Heart right ventricle (tissue), 16 donors: ENCODE data around the gene ENGASE. TPM values are rescaled to one million over a fixed set of nuclear protein-coding genes. Genes with fewer than 3 reads are reported as not detected.

Experiments
- ATAC-seq, 8 donors: fragments of 200-7000 bp; cut with Tn5 transposase; one replicate each; pipeline ENCODE4 v1.9.1; 2020; ENCODE audit warnings: mild to moderate bottlenecking in 8 of 8, moderate library complexity in 8 of 8, moderate number of reproducible peaks in 1 of 8
- DNase-seq, 2 donors: peaks; one replicate each; pipeline ENCODE4 v3.0.0-alpha.2; 2020
- H3K27ac ChIP-seq, 10 donors: fragments of 200-600 bp; sonication (generic) in 2 of 10; one replicate each; pipeline versions ENCODE4 v1.5.0 to v1.8.0; 2020 to 2022; ENCODE audit warnings: mild to moderate bottlenecking in 3 of 10
- H3K27me3 ChIP-seq, 7 donors: fragments of 200-600 bp; one replicate each; pipeline ENCODE4 v1.8.0; 2021 to 2022; ENCODE audit warnings: mild to moderate bottlenecking in 2 of 7
- H3K36me3 ChIP-seq, 9 donors: fragments of 200-600 bp; sonication (generic) in 1 of 9; one replicate each; pipeline versions ENCODE4 v1.5.0 to v1.8.0; 2020 to 2022; ENCODE audit warnings: mild to moderate bottlenecking in 2 of 9
- H3K4me1 ChIP-seq, 9 donors: fragments of 200-600 bp; sonication (generic) in 1 of 9; one replicate each; pipeline versions ENCODE4 v1.5.0 to v1.8.0; 2020 to 2022; ENCODE audit warnings: mild to moderate bottlenecking in 4 of 9
- H3K4me3 ChIP-seq, 10 donors: fragments of 200-600 bp; sonication (generic) in 2 of 10; one replicate each; pipeline versions ENCODE4 v1.5.0 to v1.8.0; 2020 to 2022; ENCODE audit warnings: mild to moderate bottlenecking in 7 of 10, moderate library complexity in 2 of 10
- H3K9me3 ChIP-seq, 11 donors: fragments of 200-600 bp in 10 of 11; sonication (generic) in 2 of 11; one replicate each; pipeline versions ENCODE4 v1.5.0 to v1.8.0; 2013 to 2022; ENCODE audit warnings: mild to moderate bottlenecking in 2 of 11, control low read depth in 1 of 11, moderate library complexity in 1 of 11
- WGBS, 2 donors: extraction: QIAGEN DNeasy Blood & Tissue Kit; methylation state at CpG; one replicate each; pipeline ENCODE4 v1.1.7; 2013; ENCODE audit warnings: inconsistent platforms in 1 of 2; 5-methylcytosine and 5-hydroxymethylcytosine counted together
- intact Hi-C, 10 donors: fragments of 100-400 bp; cut with DNase I; formaldehyde crosslinking; loops; one replicate each; pipeline versions ENCODE4 v1.11.1 to v1.14.2; 2022
- polyA plus RNA-seq, 2 donors: library from polyadenylated mRNA; stranded (reverse); fragments of 200-250 nt; gene quantifications; one replicate each; pipeline ENCODE4 v1.2.3, GENCODE V29; 2013
- total RNA-seq, 10 donors: library from RNA; stranded (reverse); fragmentation: NEBNext Ultra II Directional in 3 of 10; extraction: Animal tissue kit (Norgen Biotek cat#: 25700) in 3 of 10; gene quantifications; one replicate each; pipeline versions ENCODE4 v1.2.1 to v1.2.4, GENCODE V29; 2021 to 2023
- TF ChIP-seq, protein P1 (sequence below), 9 donors: fragments of 200-600 bp; sonication (generic) in 2 of 9; IDR thresholded peaks; one replicate each; pipeline versions ENCODE4 v1.5.0 to v1.8.0; 2021 to 2022; ENCODE audit warnings: antibody characterized with exemption in 9 of 9, mild to moderate bottlenecking in 5 of 9, moderate library complexity in 1 of 9
- donor health status: Arrhythmogenic right ventricular cardiomyopathy.
- donor health status: ischemic (EF 13 %, LVEDD 7.1; RV severe dilation, severe dysfunction).
- donor health status: healthy with polysubstance abuse.
- donor health status: DM: no; HTN: yes; CAD: no.
- donor health status: DM: no; HTN: no; CAD: no.
- donor health status: ischemic (EF 25% LVEDD 6.9; RV normal size, moderate dysfunction).
- donor health status: ischemic (EF 25% LVEDD 5.7; RV mildly dilated, moderate dysfunction).
- donor health status: healthy.
- donor health status: DM: yes; HTN: yes; CAD: no.
- donor health status: Ischemic cardiomyopathy.
- donor health status: ischemic (EF 35%, LVEDD 5.7; RV mildly dilated, moderate dysfunction).
- donor health status: nonischemic (EF 11% LVEDD 7.7; RV severe dilation, severe dysfunction).
- donor health status: DM: yes; HTN: yes; CAD: no.
- donor health status: PGD.
- donor health status: ischemic (EF 29% LVEDD 5.4; RV normal size, mild dysfunction).
- donor health status: nonischemic (EF 23%, LVEDD 6.1; RV moderate dilation, normal function).

Gene ENGASE
- total and polyA plus RNA-seq, 12 donors = 9.7 to 54.1 (median 26.6) TPM

DNA sequence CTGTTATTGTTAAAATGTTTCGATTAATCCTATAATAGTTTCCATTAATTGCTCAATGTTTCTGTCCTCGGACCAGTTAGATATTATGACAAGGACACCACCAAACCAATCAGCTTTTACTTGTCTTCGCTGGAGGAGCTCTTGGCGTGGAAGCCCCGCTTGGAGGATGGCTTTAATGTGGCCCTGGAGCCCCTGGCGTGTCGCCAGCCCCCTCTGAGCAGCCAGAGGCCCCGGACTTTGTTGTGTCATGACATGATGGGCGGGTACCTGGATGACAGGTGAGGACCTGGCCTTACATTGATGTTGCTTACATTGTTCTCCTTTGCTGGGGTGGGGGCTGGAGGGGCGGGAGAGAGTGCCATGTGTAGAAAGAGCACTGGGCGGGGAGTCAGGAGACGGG lies 3.0 kb downstream of the ENGASE start:
- no peak for DNase-seq
- H3K27ac ChIP-seq = no peak overlapping the region
- ATAC-seq = no peak
- intact Hi-C loops = loop anchor here in 2 of 10 donors (5.0 to 10.0 kb wide), 2 partner anchors 53 to 60 kb away; partner anchors contain the start of gene C1QTNF1 (in 1 of the 2)
- 85 to 93% methylated on average over 12 of the region's 12 CpGs for WGBS, 2 donors
- TF ChIP-seq, protein P1, sequence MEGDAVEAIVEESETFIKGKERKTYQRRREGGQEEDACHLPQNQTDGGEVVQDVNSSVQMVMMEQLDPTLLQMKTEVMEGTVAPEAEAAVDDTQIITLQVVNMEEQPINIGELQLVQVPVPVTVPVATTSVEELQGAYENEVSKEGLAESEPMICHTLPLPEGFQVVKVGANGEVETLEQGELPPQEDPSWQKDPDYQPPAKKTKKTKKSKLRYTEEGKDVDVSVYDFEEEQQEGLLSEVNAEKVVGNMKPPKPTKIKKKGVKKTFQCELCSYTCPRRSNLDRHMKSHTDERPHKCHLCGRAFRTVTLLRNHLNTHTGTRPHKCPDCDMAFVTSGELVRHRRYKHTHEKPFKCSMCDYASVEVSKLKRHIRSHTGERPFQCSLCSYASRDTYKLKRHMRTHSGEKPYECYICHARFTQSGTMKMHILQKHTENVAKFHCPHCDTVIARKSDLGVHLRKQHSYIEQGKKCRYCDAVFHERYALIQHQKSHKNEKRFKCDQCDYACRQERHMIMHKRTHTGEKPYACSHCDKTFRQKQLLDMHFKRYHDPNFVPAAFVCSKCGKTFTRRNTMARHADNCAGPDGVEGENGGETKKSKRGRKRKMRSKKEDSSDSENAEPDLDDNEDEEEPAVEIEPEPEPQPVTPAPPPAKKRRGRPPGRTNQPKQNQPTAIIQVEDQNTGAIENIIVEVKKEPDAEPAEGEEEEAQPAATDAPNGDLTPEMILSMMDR (IDR thresholded peaks at IDR 0.05) = no peak
- H3K4me3 ChIP-seq = no peak overlapping the region
- H3K27me3 ChIP-seq = no peaks in the 10 kb centered on the region
- no peaks in the 10 kb centered on the region for H3K9me3 ChIP-seq
- peaks cover 0 to 53% (median 32%) of the 10 kb centered on the region in 9 donors for H3K36me3 ChIP-seq
- H3K4me1 ChIP-seq = peaks cover 6 to 39% (median 20%) of the 10 kb centered on the region in 9 donors

DNA sequence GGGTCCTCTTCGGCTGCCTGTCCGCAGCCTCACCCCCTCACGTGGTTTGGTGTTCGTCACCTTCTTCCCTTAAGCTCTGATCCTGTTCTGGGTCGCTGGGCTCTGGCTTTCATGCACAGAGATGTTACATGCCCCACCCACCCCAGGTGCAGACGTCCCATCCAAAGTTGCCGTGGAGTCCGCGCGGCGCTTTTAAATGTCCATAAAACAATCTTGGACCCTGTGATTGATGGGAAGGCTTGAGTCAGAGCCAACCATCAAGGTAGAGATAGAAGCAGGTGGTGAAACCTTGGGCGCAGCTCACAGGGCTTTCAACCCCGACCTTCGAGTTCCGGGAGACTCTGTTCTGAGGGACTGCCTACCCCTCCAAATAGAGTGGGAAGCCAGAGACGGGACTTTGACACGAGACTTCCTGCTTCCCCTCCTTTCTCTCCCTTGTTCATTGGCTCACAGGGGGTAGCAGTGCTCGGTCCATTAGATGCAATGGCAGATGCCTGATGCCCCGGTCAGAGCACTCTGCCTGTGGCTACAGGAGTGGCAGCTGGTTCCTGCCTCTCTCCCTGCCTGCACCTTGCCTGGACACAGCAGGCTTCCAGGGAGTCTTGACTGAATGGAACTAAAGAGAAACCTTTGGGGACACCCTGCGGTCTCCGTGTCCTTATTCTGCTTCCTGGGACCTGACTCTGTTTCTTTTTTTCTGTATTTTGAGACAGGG lies 4.0 kb downstream of the ENGASE start:
- Histone ChIP-seq H3K4me1 (peaks cover 6 to 50% (median 22%) of the 10 kb centered on the region in 9 donors), H3K9me3 (no peaks in the 10 kb centered on the region), H3K27me3 (no peaks in the 10 kb centered on the region), H3K27ac (no peak overlapping the region), H3K4me3 (no peak overlapping the region), H3K36me3 (peaks cover 0 to 63% (median 39%) of the 10 kb centered on the region in 9 donors)
- intact Hi-C loops = loop anchor here in 2 of 10 donors (5.0 to 10.0 kb wide), 2 partner anchors 54 to 61 kb away; partner anchors contain the start of gene C1QTNF1 (in 1 of the 2)
- 90 to 94% methylated on average over 21 of the region's 21 CpGs for WGBS, 2 donors
- DNase-seq (no peak), ATAC-seq (no peak)
- TF ChIP-seq, protein P1 (IDR thresholded peaks at IDR 0.05) = no peak

DNA sequence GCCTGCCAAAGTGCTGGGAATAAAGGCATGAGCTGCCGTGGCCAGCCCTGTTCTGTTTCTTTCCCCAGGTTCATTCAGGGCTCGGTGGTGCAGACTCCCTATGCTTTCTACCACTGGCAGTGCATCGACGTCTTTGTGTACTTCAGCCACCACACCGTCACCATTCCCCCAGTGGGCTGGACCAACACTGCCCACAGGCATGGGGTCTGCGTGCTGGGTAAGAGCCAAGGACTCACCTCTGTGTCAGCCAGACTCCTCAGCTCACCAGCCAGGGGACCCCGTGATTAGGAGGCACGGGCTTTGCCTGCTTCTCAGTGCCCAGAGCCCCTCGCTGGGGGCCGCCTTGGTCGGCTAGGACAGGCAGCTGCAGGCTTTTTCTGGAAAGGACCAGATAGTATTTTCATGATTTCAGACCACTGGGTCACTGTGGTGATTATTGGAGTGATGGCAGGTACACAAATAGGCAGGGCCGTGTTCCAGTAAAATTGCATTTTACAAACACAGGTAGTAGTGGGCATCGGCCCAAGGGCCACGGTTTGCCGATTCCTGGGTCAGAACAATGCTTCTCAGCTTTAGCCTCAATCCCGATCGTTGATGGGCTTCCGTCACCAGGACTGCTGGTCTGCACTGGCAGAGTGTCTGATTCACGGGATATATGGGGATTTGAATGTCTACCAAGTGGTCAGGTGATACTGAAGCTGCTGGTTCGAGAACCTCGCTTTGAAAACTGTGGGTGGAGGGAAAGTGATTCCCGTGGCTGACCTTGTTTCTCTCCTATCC lies 5.0 kb downstream of the ENGASE start:
- ATAC-seq = no peak
- DNase-seq = no peak
- no peaks in the 10 kb centered on the region for H3K9me3 ChIP-seq
- H3K27ac ChIP-seq = no peak overlapping the region
- intact Hi-C loops = loop anchor here in 9 of 10 donors (5.0 to 10.0 kb wide), 8 partner anchors 32 to 635 kb away; partner anchors contain the start of gene C1QTNF1 (in 2 of the 9)
- TF ChIP-seq, protein P1 (IDR thresholded peaks at IDR 0.05) = no peak
- H3K4me1 ChIP-seq = peaks cover 4 to 43% (median 22%) of the 10 kb centered on the region in 9 donors
- no peaks in the 10 kb centered on the region for H3K27me3 ChIP-seq
- 94 to 96% methylated on average over 22 of the region's 22 CpGs for whole genome bisulfite sequencing, 2 donors
- H3K36me3 ChIP-seq = peaks cover 0 to 73% (median 46%) of the 10 kb centered on the region in 9 donors
- H3K4me3 ChIP-seq = no peak overlapping the region

DNA sequence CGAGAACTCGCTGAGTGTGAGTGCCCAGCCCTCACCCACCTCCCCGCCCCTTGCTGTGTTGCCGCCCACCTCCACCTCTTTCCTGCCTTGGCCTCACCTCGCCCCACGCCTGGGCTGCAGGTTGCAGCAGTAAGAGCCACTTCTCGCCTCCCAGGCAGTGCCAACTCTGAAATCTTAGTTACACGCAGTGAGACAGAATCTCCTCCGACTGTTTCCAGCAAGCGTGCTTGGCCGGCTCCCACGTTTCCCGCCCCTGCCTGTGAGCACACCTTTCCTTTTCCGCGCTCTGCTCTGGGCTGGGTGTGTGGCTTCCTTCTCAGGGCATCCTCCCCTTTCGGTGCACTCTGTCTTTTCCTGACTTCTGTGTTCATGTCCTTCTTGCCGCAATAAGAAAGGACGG lies 5.7 kb downstream of the ENGASE start:
- DNase-seq (no peak), ATAC-seq (no peak)
- intact Hi-C loops = loop anchor here in 7 of 10 donors (5.0 to 10.0 kb wide), 6 partner anchors 33 to 634 kb away; partner anchors contain the start of gene C1QTNF1 (in 1 of the 7)
- WGBS, 2 donors = 89 to 95% methylated on average over 18 of the region's 18 CpGs
- H3K4me3 ChIP-seq = no peak overlapping the region
- no peaks in the 10 kb centered on the region for H3K9me3 ChIP-seq
- no peak overlapping the region for H3K27ac ChIP-seq
- TF ChIP-seq, protein P1 (IDR thresholded peaks at IDR 0.05) = no peak
- H3K27me3 ChIP-seq = no peaks in the 10 kb centered on the region
- peaks cover 4 to 41% (median 19%) of the 10 kb centered on the region in 9 donors for H3K4me1 ChIP-seq
- peaks cover 3 to 81% (median 52%) of the 10 kb centered on the region in 9 donors for H3K36me3 ChIP-seq
